Mesendoderm (in vitro differentiated cells): ENCODE data around the gene IRX4.

Experiments
- DNase-seq: peaks from one replicate; pipeline ENCODE4 v3.0.0; 2013
- H2AK5ac ChIP-seq: 2 replicates; pipeline ENCODE4 v1.6.1; 2013; ENCODE audit warnings: low read length, inconsistent platforms
- H2BK120ac ChIP-seq: 2 replicates; pipeline ENCODE4 v1.6.1; 2013; ENCODE audit warnings: low read depth, mild to moderate bottlenecking, low read length, moderate library complexity, mixed read lengths
- H2BK15ac ChIP-seq: replicated peaks from 2 replicates; pipeline ENCODE4 v1.6.1; 2013; ENCODE audit warnings: low read depth, mild to moderate bottlenecking, moderate library complexity
- H2BK5ac ChIP-seq: 2 replicates; pipeline ENCODE4 v1.6.1; 2013; ENCODE audit warnings: low read length, inconsistent platforms
- H3K18ac ChIP-seq: 2 replicates; pipeline ENCODE4 v1.6.1; 2013; ENCODE audit warnings: mild to moderate bottlenecking, low read length, mixed read lengths
- H3K23ac ChIP-seq: one replicate; pipeline ENCODE4 v1.6.1; 2013; ENCODE audit warnings: low read length
- H3K27ac ChIP-seq: 2 replicates; pipeline ENCODE4 v1.5.1; 2013; ENCODE audit warnings: low read depth, mild to moderate bottlenecking, inconsistent platforms, low read length, moderate library complexity
- H3K27me3 ChIP-seq: 2 replicates; pipeline ENCODE4 v1.6.1; 2013; ENCODE audit warnings: low read length, control low read depth, mild to moderate bottlenecking, inconsistent platforms; ENCODE audit not compliant: insufficient read depth, poor library complexity
- H3K36me3 ChIP-seq: 2 replicates; pipeline ENCODE4 v1.6.1; 2013; ENCODE audit warnings: low read length, inconsistent platforms; ENCODE audit not compliant: control insufficient read depth, insufficient read depth
- H3K4ac ChIP-seq: one replicate; pipeline ENCODE4 v1.6.1; 2013; ENCODE audit warnings: low read depth, mild to moderate bottlenecking, low read length, moderate library complexity
- H3K4me1 ChIP-seq: 2 replicates; pipeline ENCODE4 v1.6.1; 2013; ENCODE audit warnings: low read depth, low read length, inconsistent platforms; ENCODE audit not compliant: control insufficient read depth
- H3K4me2 ChIP-seq: 2 replicates; pipeline ENCODE4 v1.6.1; 2013; ENCODE audit warnings: low read length
- H3K4me3 ChIP-seq: 2 replicates; pipeline ENCODE4 v1.5.1; 2013; ENCODE audit warnings: mild to moderate bottlenecking, low read length
- H3K56ac ChIP-seq: one replicate; pipeline ENCODE4 v1.6.1; 2013; ENCODE audit warnings: low read length
- H3K79me1 ChIP-seq: 2 replicates; pipeline ENCODE4 v1.6.1; 2013; ENCODE audit warnings: low read length, inconsistent platforms
- H3K79me2 ChIP-seq: 2 replicates; pipeline ENCODE4 v1.6.1; 2013; ENCODE audit warnings: mild to moderate bottlenecking, low read length; ENCODE audit not compliant: control insufficient read depth, insufficient read depth
- H3K9ac ChIP-seq: 2 replicates; pipeline ENCODE4 v1.6.1; 2013; ENCODE audit warnings: low read length, inconsistent platforms
- H4K5ac ChIP-seq: one replicate; pipeline ENCODE4 v1.6.1; 2013; ENCODE audit warnings: low read length
- H4K8ac ChIP-seq: one replicate; pipeline ENCODE4 v1.6.1; 2013; ENCODE audit warnings: low read depth, mild to moderate bottlenecking, control low read depth, low read length, moderate library complexity
- WGBS: extraction: QIAGEN DNeasy Blood & Tissue Kit; methylation state at CpG from one replicate; pipeline ENCODE4 v1.1.7; 2013; ENCODE audit warnings: low lambda C conversion rate, missing lambda C conversion rate; ENCODE audit not compliant: insufficient coverage; ENCODE audit errors: extremely low coverage; 5-methylcytosine and 5-hydroxymethylcytosine counted together

The IRX4 gene

GRCh38 chr5:1916041-1917001 is 33.6 kb upstream of the IRX4 start:
- Histone ChIP-seq H3K27ac (no peak overlapping the region), H3K27me3 (no peaks in the 10 kb centered on the region), H3K9ac (no peak overlapping the region), H2BK15ac (no peak overlapping the region), H2BK5ac (no peak overlapping the region), H3K79me1 (no peaks in the 10 kb centered on the region), H3K4me3 (no peak overlapping the region), H3K23ac (no peak overlapping the region), H3K79me2 (no peaks in the 10 kb centered on the region), H2BK120ac (no peak overlapping the region), H3K4me2 (no peak overlapping the region), H4K8ac (no peak overlapping the region), H3K36me3 (no peaks in the 10 kb centered on the region), H2AK5ac (no peak overlapping the region), H3K4ac (no peak overlapping the region), H4K5ac (no peak overlapping the region), H3K18ac (no peak overlapping the region), H3K56ac (no peak overlapping the region), H3K4me1 (no peaks in the 10 kb centered on the region)
- WGBS: no CpG with 5 or more reads among the region's 34 CpGs
- DNase-seq: no peak

- Histone ChIP-seq H3K27me3 (no peaks in the 10 kb centered on the region), H3K4ac (no peak overlapping the region), H2BK5ac (no peak overlapping the region), H3K4me2 (no peak overlapping the region), H3K4me1 (no peaks in the 10 kb centered on the region), H3K56ac (no peak overlapping the region), H2AK5ac (no peak overlapping the region), H4K8ac (no peak overlapping the region), H2BK120ac (no peak overlapping the region), H3K79me2 (no peaks in the 10 kb centered on the region), H3K27ac (no peak overlapping the region), H3K36me3 (no peaks in the 10 kb centered on the region), H4K5ac (no peak overlapping the region), H3K18ac (no peak overlapping the region), H2BK15ac (no peak overlapping the region), H3K4me3 (no peak overlapping the region), H3K79me1 (no peaks in the 10 kb centered on the region), H3K9ac (no peak overlapping the region), H3K23ac (no peak overlapping the region)
- no CpG with 5 or more reads among the region's 8 CpGs for WGBS
- no peak for DNase-seq
These were observed 32.6 kb upstream of the IRX4 start for GRCh38 chr5:1915316-1915715.

GRCh38 chr5:1914471-1914870 is 31.7 kb upstream of the IRX4 start:
- no peaks in the 10 kb centered on the region for H3K27me3 ChIP-seq
- H2BK120ac ChIP-seq: no peak overlapping the region
- no peak overlapping the region for H3K18ac ChIP-seq
- H3K4me1 ChIP-seq: no peaks in the 10 kb centered on the region
- H2BK5ac ChIP-seq: no peak overlapping the region
- H3K23ac ChIP-seq: no peak overlapping the region
- no peak overlapping the region for H3K4ac ChIP-seq
- no peak overlapping the region for H3K4me2 ChIP-seq
- no peak overlapping the region for H2BK15ac ChIP-seq
- H3K79me1 ChIP-seq: no peaks in the 10 kb centered on the region
- no peaks in the 10 kb centered on the region for H3K36me3 ChIP-seq
- no peaks in the 10 kb centered on the region for H3K79me2 ChIP-seq
- no peak for DNase-seq
- H3K56ac ChIP-seq: no peak overlapping the region
- H4K8ac ChIP-seq: no peak overlapping the region
- H2AK5ac ChIP-seq: no peak overlapping the region
- H3K4me3 ChIP-seq: no peak overlapping the region
- no peak overlapping the region for H3K27ac ChIP-seq
- no peak overlapping the region for H4K5ac ChIP-seq
- H3K9ac ChIP-seq: no peak overlapping the region
- WGBS: no CpG with 5 or more reads among the region's 8 CpGs

GRCh38 chr5:1913578-1913977 is 30.9 kb upstream of the IRX4 start:
- H3K56ac ChIP-seq: no peak overlapping the region
- H3K9ac ChIP-seq: no peak overlapping the region
- H3K4me2 ChIP-seq: no peak overlapping the region
- no peak overlapping the region for H3K23ac ChIP-seq
- no peaks in the 10 kb centered on the region for H3K36me3 ChIP-seq
- H4K8ac ChIP-seq: no peak overlapping the region
- WGBS: no CpG with 5 or more reads among the region's 15 CpGs
- no peak overlapping the region for H2BK15ac ChIP-seq
- H2BK5ac ChIP-seq: no peak overlapping the region
- no peak overlapping the region for H3K27ac ChIP-seq
- no peak overlapping the region for H3K18ac ChIP-seq
- no peak overlapping the region for H4K5ac ChIP-seq
- H3K4me1 ChIP-seq: no peaks in the 10 kb centered on the region
- H3K79me2 ChIP-seq: no peaks in the 10 kb centered on the region
- H3K27me3 ChIP-seq: no peaks in the 10 kb centered on the region
- H2AK5ac ChIP-seq: no peak overlapping the region
- no peak overlapping the region for H2BK120ac ChIP-seq
- H3K79me1 ChIP-seq: no peaks in the 10 kb centered on the region
- no peak overlapping the region for H3K4me3 ChIP-seq
- no peak for DNase-seq
- H3K4ac ChIP-seq: no peak overlapping the region

GRCh38 chr5:1912951-1913565 is 30.3 kb upstream of the IRX4 start:
- Histone ChIP-seq H3K27me3 (no peaks in the 10 kb centered on the region), H3K18ac (no peak overlapping the region), H2AK5ac (no peak overlapping the region), H3K56ac (no peak overlapping the region), H2BK5ac (no peak overlapping the region), H4K5ac (no peak overlapping the region), H3K27ac (no peak overlapping the region), H3K4me2 (no peak overlapping the region), H2BK15ac (no peak overlapping the region), H3K9ac (no peak overlapping the region), H3K4me3 (no peak overlapping the region), H3K79me1 (no peaks in the 10 kb centered on the region), H3K36me3 (no peaks in the 10 kb centered on the region), H3K4me1 (no peaks in the 10 kb centered on the region), H3K79me2 (no peaks in the 10 kb centered on the region), H2BK120ac (no peak overlapping the region), H3K23ac (no peak overlapping the region), H3K4ac (no peak overlapping the region), H4K8ac (no peak overlapping the region)
- no peak for DNase-seq
- WGBS: no CpG with 5 or more reads among the region's 18 CpGs
